Duodenal mucosa (tissue), 2 donors: ENCODE measurements around the gene BBS2.
A peak's percentile ranks its signal among the peaks of the same experiment; 100 is the strongest.

ENCODE experiments used
- H3K27ac ChIP-seq: one replicate; pipeline ENCODE4 v1.7.0; 2013; ENCODE audit warnings: low read depth, low read length
- H3K27me3 ChIP-seq, 2 donors: one replicate each; pipeline ENCODE4 v1.7.0; 2013; ENCODE audit warnings: low read length in 2 of 2, control low read depth in 1 of 2; ENCODE audit not compliant: insufficient read depth in 2 of 2, control insufficient read depth in 1 of 2
- H3K36me3 ChIP-seq, 2 donors: one replicate each; pipeline ENCODE4 v1.7.0; 2013; ENCODE audit warnings: low read length in 2 of 2, control low read depth in 1 of 2; ENCODE audit not compliant: insufficient read depth in 2 of 2, control insufficient read depth in 1 of 2
- H3K4me1 ChIP-seq, 2 donors: one replicate each; pipeline ENCODE4 v1.7.0; 2013; ENCODE audit warnings: low read length in 2 of 2, control low read depth in 1 of 2; ENCODE audit not compliant: insufficient read depth in 2 of 2, control insufficient read depth in 1 of 2
- H3K4me3 ChIP-seq, 2 donors: one replicate each; pipeline ENCODE4 v1.7.0; 2013; ENCODE audit warnings: low read length in 2 of 2, low read depth in 1 of 2
- H3K9ac ChIP-seq, 2 donors: one replicate each; pipeline ENCODE4 v1.7.0; 2013; ENCODE audit warnings: low read length in 2 of 2, low read depth in 1 of 2
- H3K9me3 ChIP-seq, 2 donors: one replicate each; pipeline ENCODE4 v1.7.0; 2013; ENCODE audit warnings: low read length in 2 of 2, control low read depth in 1 of 2; ENCODE audit not compliant: control insufficient read depth in 1 of 2

The BBS2 gene

DNA sequence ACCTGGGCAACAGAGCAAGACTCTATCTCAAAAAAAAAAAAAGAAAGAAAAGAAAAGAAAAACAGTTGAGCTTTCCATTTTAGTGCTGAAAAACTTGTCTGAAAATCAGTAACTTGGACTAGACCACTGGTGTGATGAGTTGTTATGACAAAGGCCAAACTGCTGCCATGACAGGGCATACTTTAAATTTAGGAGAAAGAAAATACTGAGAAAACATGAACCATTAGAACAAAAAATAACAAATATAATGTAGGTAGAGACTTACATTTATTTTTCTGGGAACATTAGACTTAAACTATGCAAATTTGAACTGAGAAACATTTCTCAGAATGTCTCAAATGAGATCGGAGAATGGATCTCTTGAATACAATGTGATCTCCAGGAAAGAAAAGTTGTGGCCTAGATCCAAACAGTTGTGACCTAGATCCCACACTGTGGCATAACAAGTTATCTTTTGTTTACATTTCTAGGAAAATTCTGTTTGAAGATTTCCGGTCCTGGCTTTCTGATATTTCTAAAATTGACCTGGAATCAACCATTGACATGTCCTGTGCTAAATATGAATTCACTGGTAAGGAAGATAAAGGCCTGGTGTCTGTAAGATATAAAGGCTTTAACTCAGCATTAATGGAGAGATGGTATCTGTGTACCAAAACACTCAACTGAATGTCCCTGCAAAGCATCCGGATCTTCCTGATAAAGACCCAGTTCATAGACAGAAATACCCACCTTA lies 57.6 kb downstream of the BBS2 start:
- Histone ChIP-seq H3K27ac (no peak overlapping the region), H3K9ac (no peak overlapping the region), H3K36me3 (peaks cover 17 to 62% of the 10 kb centered on the region in 2 donors), H3K4me3 (no peak overlapping the region), H3K4me1 (no peaks in the 10 kb centered on the region), H3K27me3 (no peaks in the 10 kb centered on the region), H3K9me3 (no peaks in the 10 kb centered on the region)

DNA sequence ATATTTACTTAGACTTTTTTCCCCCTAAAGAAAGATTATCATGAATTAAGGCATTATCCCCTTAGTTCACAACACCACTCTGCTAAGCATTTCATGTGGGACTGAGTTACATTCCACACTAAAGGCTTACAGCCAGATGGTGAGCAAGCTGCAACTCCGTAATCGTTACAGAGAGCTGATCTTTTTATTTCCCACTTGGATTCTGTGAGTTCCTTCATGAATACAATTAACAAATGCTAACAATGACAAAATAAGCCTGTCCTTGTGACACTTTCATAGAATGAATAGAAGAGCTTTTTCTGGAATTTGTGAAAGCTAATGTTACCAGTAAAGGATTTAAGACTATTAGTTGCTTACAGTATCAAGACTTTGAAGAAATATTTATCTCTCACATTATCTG lies 59.7 kb downstream of the BBS2 start:
- no peaks in the 10 kb centered on the region for H3K27me3 ChIP-seq
- no peaks in the 10 kb centered on the region for H3K9me3 ChIP-seq
- H3K4me1 ChIP-seq: no peaks in the 10 kb centered on the region
- no peak overlapping the region for H3K4me3 ChIP-seq
- H3K27ac ChIP-seq: no peak overlapping the region
- H3K36me3 ChIP-seq: peaks cover 10 to 59% of the 10 kb centered on the region in 2 donors
- H3K9ac ChIP-seq: no peak overlapping the region

DNA sequence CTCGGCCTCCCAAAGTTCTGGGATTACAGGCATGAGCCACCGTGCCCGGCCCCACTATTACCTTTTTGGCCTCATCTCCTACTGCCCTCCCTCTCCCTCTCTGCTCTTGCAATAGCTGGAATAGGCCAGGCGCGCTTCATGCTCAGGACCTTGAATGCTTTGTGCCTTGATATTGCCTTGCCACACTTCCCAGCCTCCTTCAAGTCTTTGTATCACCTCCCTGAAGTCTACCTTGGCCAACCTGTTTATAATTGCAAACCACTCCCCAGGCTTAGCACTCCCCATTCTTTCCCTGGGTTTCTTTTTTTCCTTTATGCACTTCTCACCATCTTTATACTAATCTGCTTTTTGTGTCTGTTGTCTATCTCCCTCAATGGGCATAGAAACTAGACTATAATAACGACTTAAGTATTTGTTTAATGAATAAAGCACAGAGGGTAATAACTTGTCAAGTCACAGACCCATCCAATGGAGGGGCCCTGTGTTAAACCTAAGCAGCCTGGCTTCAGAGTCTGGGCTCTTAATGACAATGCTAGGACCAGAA lies 61.8 kb downstream of the BBS2 start:
- peaks cover 0 to 3% of the 10 kb centered on the region in 2 donors for H3K4me1 ChIP-seq
- H3K27ac ChIP-seq: no peak overlapping the region
- H3K4me3 ChIP-seq: no peak overlapping the region
- no peaks in the 10 kb centered on the region for H3K9me3 ChIP-seq
- no peak overlapping the region for H3K9ac ChIP-seq
- peaks cover 10 to 56% of the 10 kb centered on the region in 2 donors for H3K36me3 ChIP-seq
- H3K27me3 ChIP-seq: no peaks in the 10 kb centered on the region

DNA sequence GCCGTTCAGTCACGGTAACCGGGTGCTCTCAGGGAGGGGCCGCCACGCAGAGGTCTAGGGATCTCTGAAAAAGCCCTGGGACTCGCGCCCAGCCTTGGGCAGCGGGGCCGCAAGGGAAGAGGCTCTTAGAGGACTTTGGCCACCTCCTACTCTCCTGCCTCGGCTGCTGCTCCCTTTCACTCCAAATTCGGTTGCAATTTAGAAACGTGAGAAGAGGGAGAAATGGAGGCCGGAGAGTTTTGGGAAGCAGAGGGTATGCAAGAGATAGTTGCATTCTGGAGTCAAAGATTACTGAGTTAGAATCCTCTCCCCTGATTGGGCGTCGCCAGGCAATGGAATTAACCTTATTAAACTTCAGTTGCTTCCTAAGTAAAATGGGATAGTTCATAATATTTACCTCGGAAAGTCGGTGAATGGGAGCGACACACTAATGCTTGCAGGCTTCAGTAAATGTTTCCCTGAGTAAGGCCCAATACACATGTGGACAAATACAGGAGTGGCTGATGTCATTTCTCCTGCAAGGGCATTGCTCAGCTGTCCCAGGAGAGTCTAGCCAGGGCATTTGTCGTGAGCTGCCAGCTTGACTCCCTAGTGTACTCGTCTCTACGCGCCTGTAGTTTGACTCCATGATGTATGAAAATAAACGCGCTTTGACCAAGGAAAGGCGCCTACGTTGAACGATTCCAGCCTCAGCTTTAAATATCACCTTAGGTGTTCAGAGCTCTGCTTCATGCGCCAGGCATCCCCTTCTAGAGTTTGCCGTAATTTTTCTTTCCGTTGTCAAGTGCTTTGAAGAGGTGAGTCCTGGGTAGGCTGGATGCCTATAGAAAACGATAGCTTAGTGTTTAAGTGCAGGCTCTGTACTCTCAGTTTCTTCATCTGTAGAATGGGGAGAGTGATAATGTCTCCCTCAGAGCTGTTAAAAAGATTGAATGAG lies 67.8 kb downstream of the BBS2 start:
- Histone ChIP-seq H3K27ac (peak overlapping the region; percentile 36), H3K9ac (peak overlapping the region; percentile 67 to 81), H3K36me3 (peaks cover 5 to 26% of the 10 kb centered on the region in 2 donors), H3K4me1 (peaks cover 29 to 39% of the 10 kb centered on the region in 2 donors), H3K9me3 (no peaks in the 10 kb centered on the region), H3K4me3 (peak overlapping the region; percentile 93 to 96), H3K27me3 (no peaks in the 10 kb centered on the region)

DNA sequence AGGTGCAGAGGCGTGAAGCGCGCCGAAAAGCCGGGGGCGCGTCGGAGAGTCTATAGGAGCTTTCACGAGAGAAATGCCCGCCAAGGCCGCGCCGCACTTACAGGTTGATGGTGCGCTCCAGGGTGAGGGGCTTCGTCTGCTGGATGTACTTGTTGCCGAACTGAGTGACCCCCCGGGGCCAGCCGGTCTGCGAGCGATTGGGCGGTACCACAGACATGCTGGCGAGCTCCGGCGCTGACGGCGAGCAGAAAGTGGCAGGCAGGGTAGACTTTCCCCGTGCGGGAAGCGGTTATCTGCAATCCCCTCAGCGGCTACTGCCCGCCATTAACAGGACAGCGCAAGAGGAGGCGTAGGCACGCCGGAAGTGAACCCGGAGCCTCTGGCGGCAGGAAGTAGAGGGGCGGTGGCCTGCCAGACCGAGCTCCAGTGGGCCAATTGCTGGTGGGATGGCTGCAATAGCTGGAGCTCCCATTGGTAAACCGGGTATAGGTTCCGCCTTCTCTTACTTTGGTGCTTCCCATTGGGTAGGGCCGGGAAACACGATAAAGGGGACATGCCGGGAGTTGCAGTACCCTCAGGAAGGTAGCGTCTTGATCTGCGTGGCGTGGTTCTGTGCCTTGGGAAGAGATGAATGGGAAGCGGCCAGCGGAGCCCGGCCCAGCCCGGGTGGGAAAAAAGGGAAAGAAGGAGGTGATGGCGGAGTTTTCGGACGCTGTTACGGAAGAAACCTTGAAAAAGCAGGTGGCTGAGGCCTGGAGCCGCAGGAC lies 68.7 kb downstream of the BBS2 start, which contains the start of the genes NUDT21 and OGFOD1:
Gene NUDT21 (minus strand): TSS at position 347 of the 767 bp plus-strand sequence. CDS start 130 bp downstream, at position 217.
Gene OGFOD1 (plus strand): TSS at position 569 of the 767 bp plus-strand sequence. CDS start 59 bp downstream, at position 628.
- Histone ChIP-seq H3K36me3 (peaks cover 5 to 23% of the 10 kb centered on the region in 2 donors), H3K9ac (peak within 1 kb of the TSS; percentile 78 to 85), H3K27ac (peak within 1 kb of the TSS; percentile 36), H3K27me3 (no peaks in the 10 kb centered on the region), H3K9me3 (no peaks in the 10 kb centered on the region), H3K4me1 (peaks cover 32 to 39% of the 10 kb centered on the region in 2 donors), H3K4me3 (peak within 1 kb of the TSS; percentile 93 to 96)

DNA sequence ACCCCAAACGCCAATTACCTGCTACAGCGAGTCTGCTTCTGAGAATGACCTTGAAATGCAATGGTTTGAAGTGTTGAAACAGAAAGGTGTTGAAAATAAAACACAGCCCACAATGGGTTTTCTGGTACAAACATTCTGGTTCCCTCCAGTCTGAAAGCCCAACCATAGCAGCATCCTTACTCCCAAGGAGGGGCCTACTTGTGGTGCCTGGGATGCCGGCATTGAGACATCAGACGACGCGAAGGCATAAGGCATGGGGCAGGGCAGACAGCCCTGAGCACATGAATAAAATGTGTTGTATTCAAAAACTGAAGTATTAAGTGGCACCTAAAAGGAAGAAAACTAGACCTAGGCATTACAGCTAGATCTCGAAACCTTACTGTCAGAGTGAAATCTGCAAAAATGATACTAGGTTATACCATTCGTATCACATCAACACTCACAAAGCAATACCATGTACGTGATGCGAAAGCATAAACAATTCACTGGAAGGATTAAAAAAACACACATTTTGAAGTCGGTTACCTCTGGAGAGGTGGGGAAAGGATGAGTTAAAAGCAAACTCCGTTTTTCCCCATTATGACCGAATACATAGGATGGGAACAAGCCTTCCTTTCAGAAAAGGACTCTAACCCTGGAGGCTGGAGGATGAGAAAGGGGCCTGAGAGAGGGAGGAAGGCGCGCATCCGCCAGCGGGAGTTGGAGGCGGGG lies 69.4 kb downstream of the BBS2 start:
- Histone ChIP-seq H3K27ac (no peak overlapping the region), H3K27me3 (no peaks in the 10 kb centered on the region), H3K9ac (peak overlapping the region; percentile 78 to 85), H3K9me3 (no peaks in the 10 kb centered on the region), H3K4me3 (peak overlapping the region; percentile 93 to 96), H3K4me1 (peaks cover 32 to 39% of the 10 kb centered on the region in 2 donors), H3K36me3 (peaks cover under 1 to 23% of the 10 kb centered on the region in 2 donors)

DNA sequence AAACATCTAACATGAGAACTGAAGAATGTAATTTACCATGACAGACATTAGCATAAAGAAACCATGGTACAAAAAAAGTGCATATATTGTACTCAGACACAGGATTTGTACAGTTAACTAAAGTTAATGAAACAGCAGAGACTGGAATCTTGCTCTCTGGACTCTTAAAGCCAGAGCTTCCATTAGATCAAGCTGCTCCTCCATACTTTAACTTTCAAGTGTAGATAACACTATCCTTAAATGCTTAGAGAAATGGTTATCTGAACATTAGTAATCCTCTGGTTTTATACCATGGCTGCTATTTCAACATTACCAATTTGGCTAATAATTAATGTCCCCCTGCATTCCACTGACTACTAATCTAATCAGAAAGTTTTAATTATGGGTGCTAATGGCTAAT lies 71.8 kb downstream of the BBS2 start:
- H3K36me3 ChIP-seq: peaks cover 3 to 28% of the 10 kb centered on the region in 2 donors
- H3K9me3 ChIP-seq: no peaks in the 10 kb centered on the region
- H3K4me3 ChIP-seq: peak overlapping the region in 1 of 2 donors; percentile 37
- no peaks in the 10 kb centered on the region for H3K27me3 ChIP-seq
- no peak overlapping the region for H3K9ac ChIP-seq
- peaks cover 32 to 36% of the 10 kb centered on the region in 2 donors for H3K4me1 ChIP-seq
- no peak overlapping the region for H3K27ac ChIP-seq

DNA sequence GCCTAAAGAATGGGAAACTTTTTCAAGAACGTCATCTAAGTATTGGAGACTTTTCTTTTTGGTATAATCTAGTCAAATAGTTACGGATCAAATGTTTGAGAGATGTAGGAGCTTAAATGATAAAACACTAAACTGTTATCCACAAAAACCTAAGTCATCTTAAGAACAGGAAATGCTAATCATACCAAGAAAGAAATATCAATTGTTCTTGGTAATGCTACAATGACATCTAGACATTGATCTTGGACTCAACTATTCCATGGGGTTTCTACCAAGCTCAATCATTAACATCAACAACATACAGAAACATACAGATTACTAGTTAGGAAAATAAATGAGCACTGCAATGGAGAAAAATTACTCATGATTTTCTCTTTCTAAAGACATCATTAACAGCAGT lies 72.5 kb downstream of the BBS2 start:
- Histone ChIP-seq H3K27me3 (no peaks in the 10 kb centered on the region), H3K9ac (no peak overlapping the region), H3K4me1 (peaks cover 25 to 29% of the 10 kb centered on the region in 2 donors), H3K27ac (no peak overlapping the region), H3K9me3 (no peaks in the 10 kb centered on the region), H3K36me3 (peaks cover 3 to 31% of the 10 kb centered on the region in 2 donors), H3K4me3 (peak overlapping the region in 1 of 2 donors; percentile 37)

DNA sequence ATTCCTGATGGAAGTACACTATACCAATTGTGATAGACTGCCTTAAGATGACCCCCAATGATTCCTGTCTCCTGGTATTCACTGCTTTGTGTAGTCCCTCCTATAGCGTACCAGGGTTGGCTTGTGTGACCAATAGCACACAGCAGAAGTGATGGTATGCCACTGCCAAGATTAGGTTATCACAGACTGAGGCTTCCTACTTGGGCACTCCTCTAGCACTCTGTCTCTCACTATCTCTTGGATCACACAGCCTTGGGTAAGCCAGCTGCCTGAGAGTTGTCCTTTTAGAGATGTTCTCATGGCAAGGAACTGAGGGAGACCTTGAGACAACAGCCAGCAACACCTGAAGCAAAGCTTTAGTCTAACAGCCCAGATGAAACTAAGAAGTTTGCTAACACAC lies 81.8 kb downstream of the BBS2 start:
- H3K9me3 ChIP-seq: no peaks in the 10 kb centered on the region
- no peaks in the 10 kb centered on the region for H3K4me1 ChIP-seq
- H3K4me3 ChIP-seq: no peak overlapping the region
- no peak overlapping the region for H3K27ac ChIP-seq
- no peak overlapping the region for H3K9ac ChIP-seq
- H3K36me3 ChIP-seq: peaks cover 27 to 66% of the 10 kb centered on the region in 2 donors
- H3K27me3 ChIP-seq: no peaks in the 10 kb centered on the region
